ENCODE data around the gene FRMPD1. TPM values are rescaled to one million over a fixed set of nuclear protein-coding genes. Genes with fewer than 3 reads are reported as not detected.

Gene FRMPD1
- total and polyA plus RNA-seq, 2 of the 13 experiments (the other 11 are each of a cell fraction or from before 2014, with no cell fraction given), result not detected

DNA sequence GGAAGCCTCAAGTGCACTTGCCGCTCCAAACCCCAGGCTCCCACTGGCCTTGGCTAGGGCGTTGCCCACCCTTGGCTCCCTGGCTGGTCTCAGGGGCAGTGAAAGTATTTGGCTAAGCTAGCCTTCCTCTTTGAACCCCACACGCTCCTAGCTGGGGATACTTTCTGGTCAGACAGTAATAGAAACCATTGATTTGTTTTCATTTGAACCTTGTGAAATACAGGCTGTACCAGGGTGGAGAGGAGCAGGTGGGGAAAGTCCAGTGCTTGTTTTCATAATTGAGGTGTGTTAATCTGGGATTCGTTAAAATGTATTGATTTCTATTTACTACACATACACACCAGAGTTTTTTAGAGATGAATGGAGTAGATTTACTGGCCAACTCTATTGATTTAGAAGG, 57.0 kb downstream of the FRMPD1 start:
- Histone ChIP-seq H3K36me3 (replicated peaks in 1 of 2; ENCODE audit: control insufficient read depth in 1 of 2, insufficient read depth in 2 of 2, low read length in 2 of 2) (no peaks in the 10 kb centered on the region), H3K27ac (ENCODE audit: extremely low read length, insufficient read depth, low read length) (no peak overlapping the region), H3K4me2 (ENCODE audit: low read depth, low read length) (no peak overlapping the region), H3K4me3 (replicated peaks in 1 of 3; ENCODE audit: insufficient read depth in 1 of 3, low read depth in 2 of 3, low read length in 3 of 3) (no peak overlapping the region), H4K20me1 (ENCODE audit: insufficient read depth, low read length) (no peaks in the 10 kb centered on the region), H3K79me2 (ENCODE audit: insufficient read depth, low read length) (no peaks in the 10 kb centered on the region), H3K4me1 (ENCODE audit: insufficient read depth, low read length) (no peaks in the 10 kb centered on the region), H3K27me3 (ENCODE audit: control insufficient read depth in 1 of 2, insufficient read depth in 2 of 2, low read length in 2 of 2) (peaks cover 0 to 35% of the 10 kb centered on the region in 2 experiments; a peak in 2 of 5 replicates), H3K9ac (ENCODE audit: insufficient read depth, low read depth, low read length) (no peak overlapping the region), H3K9me3 (ENCODE audit: low read length) (no peaks in the 10 kb centered on the region), H2AFZ (ENCODE audit: low read length) (no peak overlapping the region)
- TF ChIP-seq PBX3 (CRISPR knock-in tag; IDR thresholded peaks at IDR 0.05; ENCODE audit: borderline replicate concordance), result no peak
- TF ChIP-seq, protein P1, sequence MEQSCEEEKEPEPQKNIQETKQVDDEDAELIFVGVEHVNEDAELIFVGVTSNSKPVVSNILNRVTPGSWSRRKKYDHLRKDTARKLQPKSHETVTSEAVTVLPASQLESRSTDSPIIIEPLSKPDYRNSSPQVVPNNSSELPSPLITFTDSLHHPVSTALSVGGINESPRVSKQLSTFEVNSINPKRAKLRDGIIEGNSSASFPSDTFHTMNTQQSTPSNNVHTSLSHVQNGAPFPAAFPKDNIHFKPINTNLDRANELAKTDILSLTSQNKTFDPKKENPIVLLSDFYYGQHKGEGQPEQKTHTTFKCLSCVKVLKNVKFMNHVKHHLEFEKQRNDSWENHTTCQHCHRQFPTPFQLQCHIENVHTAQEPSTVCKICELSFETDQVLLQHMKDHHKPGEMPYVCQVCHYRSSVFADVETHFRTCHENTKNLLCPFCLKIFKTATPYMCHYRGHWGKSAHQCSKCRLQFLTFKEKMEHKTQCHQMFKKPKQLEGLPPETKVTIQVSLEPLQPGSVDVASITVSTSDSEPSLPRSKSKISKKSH (CRISPR knock-in tag; IDR thresholded peaks at IDR 0.05; ENCODE audit: borderline replicate concordance), result no peak
- no peak for TF ChIP-seq CHD2 (IDR thresholded peaks at IDR 0.05; ENCODE audit: low read depth, low read length)
- TF ChIP-seq SIN3B (IDR thresholded peaks at IDR 0.05; ENCODE audit: low read length), result no peak
- no peak for TF ChIP-seq ZFP1 (CRISPR knock-in tag; IDR thresholded peaks at IDR 0.05)
- no peak for TF ChIP-seq ZBTB44 (CRISPR knock-in tag; IDR thresholded peaks at IDR 0.05)
- no peak for TF ChIP-seq HNF1B (CRISPR knock-in tag; IDR thresholded peaks at IDR 0.05)
- TF ChIP-seq CERS6 (CRISPR knock-in tag; IDR thresholded peaks at IDR 0.05), result no peak
- ATAC-seq (no peak), DNase-seq (ENCODE audit: low spot score) (no peak), FAIRE-seq (no peak)
- in situ Hi-C loops (cut with HindIII; ENCODE audit: extremely low pct_ligation_motif_present, low pct_unique_long_range_greater_than_20kb) (no loop called here), intact Hi-C loops (cut with micrococcal nuclease; ENCODE audit: unreplicated experiment) (no loop called here)
- 19% methylated on average over 4 of the region's 4 CpGs for WGBS (ENCODE audit: low lambda C conversion rate)
- POLR2A ChIA-PET, result no interaction called here
- CTCF ChIA-PET (ENCODE audit: low intra/inter-chr PET ratio, low total read pairs), result no interaction called here
- BruUV-seq (replicated peaks), result no TSS peak

Measured in HepG2 (cell line).